DMS114 treated with DMSO at 0.1 percent for 48 hours (cell line): Measurements from ENCODE around the gene ITCH.
"Not testable (repeated sequence)": the region's sequence is repeated elsewhere in the genome, so short reads cannot be mapped to it uniquely, and the experiment has no call there.

Experiments used
- DNase-seq: peaks from one replicate; lab custom pipeline; 2025; ENCODE audit not compliant: unreplicated experiment; lab: John Stamatoyannopoulos, UW

The ITCH gene

GRCh38 chr20:34377072-34377847 lies 14.2 kb downstream of the ITCH start:
- no peak for DNase-seq

GRCh38 chr20:34382174-34382573 lies 19.1 kb downstream of the ITCH start:
- DNase-seq: no peak

GRCh38 chr20:34382877-34383455 lies 19.9 kb downstream of the ITCH start:
- DNase-seq: not testable (repeated sequence)

GRCh38 chr20:34385464-34385863 lies 22.4 kb downstream of the ITCH start:
- DNase-seq: no peak

- DNase-seq: no peak
These were observed 24.9 kb downstream of the ITCH start for GRCh38 chr20:34388000-34388399.

GRCh38 chr20:34388678-34389077 lies 25.6 kb downstream of the ITCH start:
- no peak for DNase-seq

GRCh38 chr20:34389206-34389953 lies 26.3 kb downstream of the ITCH start:
- no peak for DNase-seq

- no peak for DNase-seq
These were observed 27.0 kb downstream of the ITCH start for GRCh38 chr20:34389954-34390555.

- no peak for DNase-seq
These were observed 33.3 kb downstream of the ITCH start for GRCh38 chr20:34396408-34396807.

- no peak for DNase-seq
These were observed 34.0 kb downstream of the ITCH start for GRCh38 chr20:34397096-34397495.

GRCh38 chr20:34400776-34401175 lies 37.7 kb downstream of the ITCH start:
- DNase-seq: not testable (repeated sequence)

GRCh38 chr20:34401741-34402455 lies 38.8 kb downstream of the ITCH start:
- no peak for DNase-seq

GRCh38 chr20:34402461-34402860 lies 39.4 kb downstream of the ITCH start:
- no peak for DNase-seq

- no peak for DNase-seq
These were observed 40.2 kb downstream of the ITCH start for GRCh38 chr20:34403063-34403827.

GRCh38 chr20:34403908-34404307 lies 40.8 kb downstream of the ITCH start:
- no peak for DNase-seq

- DNase-seq: no peak
These were observed 41.7 kb downstream of the ITCH start for GRCh38 chr20:34404803-34405202.

- not testable (repeated sequence) for DNase-seq
These were observed 42.2 kb downstream of the ITCH start for GRCh38 chr20:34405247-34405651.

GRCh38 chr20:34405942-34406341 lies 42.9 kb downstream of the ITCH start:
- not testable (repeated sequence) for DNase-seq

- DNase-seq: no peak
These were observed 44.9 kb downstream of the ITCH start for GRCh38 chr20:34407962-34408474.

- DNase-seq: no peak
These were observed 47.3 kb downstream of the ITCH start for GRCh38 chr20:34410336-34410735.
